Measurements from ENCODE around the gene TBATA. TPM values are rescaled to one million over a fixed set of nuclear protein-coding genes. Genes with fewer than 3 reads are reported as not detected.

TBATA gene
- total RNA-seq, 1 experiment from 2014 or later = not detected

- DNase-seq (ENCODE audit: low spot score) = no peak
- no TSS peak for BruUV-seq (replicated peaks)
- H3K27ac ChIP-seq (ENCODE audit: low read depth, low read length, poor library complexity, severe bottlenecking) = no peak overlapping the region
- H3K27me3 ChIP-seq (replicated peaks; ENCODE audit: insufficient read depth, low read depth, low read length, poor library complexity) = no peaks in the 10 kb centered on the region
- ChIA-PET POLR2A (ENCODE audit: low non-redundant PET) (no interaction called here), CTCF (no interaction called here)
- H3K4me1 ChIP-seq (ENCODE audit: insufficient read depth, low read length, poor library complexity, severe bottlenecking) = no peaks in the 10 kb centered on the region
- intact Hi-C loops (cut with micrococcal nuclease; ENCODE audit: unreplicated experiment) = no loop called here
- TF ChIP-seq, protein P1, sequence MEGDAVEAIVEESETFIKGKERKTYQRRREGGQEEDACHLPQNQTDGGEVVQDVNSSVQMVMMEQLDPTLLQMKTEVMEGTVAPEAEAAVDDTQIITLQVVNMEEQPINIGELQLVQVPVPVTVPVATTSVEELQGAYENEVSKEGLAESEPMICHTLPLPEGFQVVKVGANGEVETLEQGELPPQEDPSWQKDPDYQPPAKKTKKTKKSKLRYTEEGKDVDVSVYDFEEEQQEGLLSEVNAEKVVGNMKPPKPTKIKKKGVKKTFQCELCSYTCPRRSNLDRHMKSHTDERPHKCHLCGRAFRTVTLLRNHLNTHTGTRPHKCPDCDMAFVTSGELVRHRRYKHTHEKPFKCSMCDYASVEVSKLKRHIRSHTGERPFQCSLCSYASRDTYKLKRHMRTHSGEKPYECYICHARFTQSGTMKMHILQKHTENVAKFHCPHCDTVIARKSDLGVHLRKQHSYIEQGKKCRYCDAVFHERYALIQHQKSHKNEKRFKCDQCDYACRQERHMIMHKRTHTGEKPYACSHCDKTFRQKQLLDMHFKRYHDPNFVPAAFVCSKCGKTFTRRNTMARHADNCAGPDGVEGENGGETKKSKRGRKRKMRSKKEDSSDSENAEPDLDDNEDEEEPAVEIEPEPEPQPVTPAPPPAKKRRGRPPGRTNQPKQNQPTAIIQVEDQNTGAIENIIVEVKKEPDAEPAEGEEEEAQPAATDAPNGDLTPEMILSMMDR (conservative IDR thresholded peaks at IDR 0.05; ENCODE audit: low read depth, low read length) = no peak
- TF ChIP-seq EZH2 (IDR thresholded peaks at IDR 0.05; ENCODE audit: borderline replicate concordance, low read depth, low read length, poor library complexity, severe bottlenecking) = no peak
- no peaks in the 10 kb centered on the region for H3K9me3 ChIP-seq (ENCODE audit: low read depth, low read length, poor library complexity, severe bottlenecking)
- no peak overlapping the region for H3K4me3 ChIP-seq (ENCODE audit: low read depth, low read length, poor library complexity, severe bottlenecking)
- no peaks in the 10 kb centered on the region for H3K36me3 ChIP-seq (ENCODE audit: insufficient read depth, low read length, poor library complexity, severe bottlenecking)
Observed at GRCh38 chr10:70779088-70779487, 6.1 kb downstream of the TBATA start.

GRCh38 chr10:70778267-70778924, 6.8 kb downstream of the TBATA start:
- CTCF ChIA-PET = interaction anchor here (0.6 kb wide), 1 partner anchor 362 kb away, joined by 3 read pairs; no protein-coding TSS in a partner anchor
- BruUV-seq (replicated peaks) = no TSS peak
- H3K27ac ChIP-seq (ENCODE audit: low read depth, low read length, poor library complexity, severe bottlenecking) = no peak overlapping the region

GRCh38 chr10:70777063-70777875, 7.9 kb downstream of the TBATA start:
- intact Hi-C loops (cut with micrococcal nuclease; ENCODE audit: unreplicated experiment) = no loop called here
- no peaks in the 10 kb centered on the region for H3K27me3 ChIP-seq (replicated peaks; ENCODE audit: insufficient read depth, low read depth, low read length, poor library complexity)
- no peaks in the 10 kb centered on the region for H3K36me3 ChIP-seq (ENCODE audit: insufficient read depth, low read length, poor library complexity, severe bottlenecking)
- no TSS peak for BruUV-seq (replicated peaks)
- no peaks in the 10 kb centered on the region for H3K9me3 ChIP-seq (ENCODE audit: low read depth, low read length, poor library complexity, severe bottlenecking)
- no peak for TF ChIP-seq EZH2 (IDR thresholded peaks at IDR 0.05; ENCODE audit: borderline replicate concordance, low read depth, low read length, poor library complexity, severe bottlenecking)
- TF ChIP-seq, protein P1 (conservative IDR thresholded peaks at IDR 0.05; ENCODE audit: low read depth, low read length) = no peak
- DNase-seq (ENCODE audit: low spot score) = no peak
- CTCF ChIA-PET = no interaction called here
- H3K4me1 ChIP-seq (ENCODE audit: insufficient read depth, low read length, poor library complexity, severe bottlenecking) = no peaks in the 10 kb centered on the region
- no peak overlapping the region for H3K4me3 ChIP-seq (ENCODE audit: low read depth, low read length, poor library complexity, severe bottlenecking)
- POLR2A ChIA-PET (ENCODE audit: low non-redundant PET) = no interaction called here
- no peak overlapping the region for H3K27ac ChIP-seq (ENCODE audit: low read depth, low read length, poor library complexity, severe bottlenecking)

More at GRCh38 chr10:70778267-70778924, 6.8 kb downstream of the TBATA start:
- Histone ChIP-seq H3K4me1 (ENCODE audit: insufficient read depth, low read length, poor library complexity, severe bottlenecking) (no peaks in the 10 kb centered on the region), H3K9me3 (ENCODE audit: low read depth, low read length, poor library complexity, severe bottlenecking) (no peaks in the 10 kb centered on the region), H3K4me3 (ENCODE audit: low read depth, low read length, poor library complexity, severe bottlenecking) (no peak overlapping the region), H3K27me3 (replicated peaks; ENCODE audit: insufficient read depth, low read depth, low read length, poor library complexity) (no peaks in the 10 kb centered on the region), H3K36me3 (ENCODE audit: insufficient read depth, low read length, poor library complexity, severe bottlenecking) (no peaks in the 10 kb centered on the region)
- TF ChIP-seq, protein P1 (conservative IDR thresholded peaks at IDR 0.05; ENCODE audit: low read depth, low read length) = no peak
- no peak for TF ChIP-seq EZH2 (IDR thresholded peaks at IDR 0.05; ENCODE audit: borderline replicate concordance, low read depth, low read length, poor library complexity, severe bottlenecking)
- intact Hi-C loops (cut with micrococcal nuclease; ENCODE audit: unreplicated experiment) = no loop called here
- POLR2A ChIA-PET (ENCODE audit: low non-redundant PET) = no interaction called here
- no peak for DNase-seq (ENCODE audit: low spot score)
